Right lobe of liver (tissue), 6 donors: ENCODE data around the gene SNF8. TPM values are rescaled to one million over a fixed set of nuclear protein-coding genes. Genes with fewer than 3 reads are reported as not detected.

Experiments
- ATAC-seq, 4 donors: fragments of 200-7000 bp; cut with Tn5 transposase; one replicate each; pipeline ENCODE4 v1.9.1; 2020; ENCODE audit warnings: mild to moderate bottlenecking in 4 of 4, moderate library complexity in 4 of 4
- DNase-seq, 3 donors: peaks; one replicate each; pipeline ENCODE4 v3.0.0-alpha.2; 2020
- H3K27ac ChIP-seq, 3 donors: fragments of 200-600 bp; one replicate each; pipeline ENCODE4 v1.8.0; 2022
- H3K27me3 ChIP-seq, 2 donors: fragments of 200-600 bp; one replicate each; pipeline ENCODE4 v1.8.0; 2022
- H3K36me3 ChIP-seq, 4 donors: fragments of 200-600 bp; sonication (generic) in 1 of 4; one replicate each; pipeline versions ENCODE4 v1.5.1 to v1.8.0; 2017 to 2022; ENCODE audit warnings: control low read depth in 1 of 4
- H3K4me1 ChIP-seq, 4 donors: fragments of 200-600 bp; sonication (generic) in 1 of 4; one replicate each; pipeline versions ENCODE4 v1.5.1 to v1.8.0; 2017 to 2022; ENCODE audit warnings: control low read depth in 1 of 4
- H3K4me3 ChIP-seq, 3 donors: fragments of 200-600 bp; one replicate each; pipeline ENCODE4 v1.8.0; 2022
- H3K9me3 ChIP-seq, 4 donors: fragments of 200-600 bp; sonication (generic) in 1 of 4; one replicate each; pipeline versions ENCODE4 v1.5.1 to v1.8.0; 2017 to 2022; ENCODE audit warnings: control low read depth in 1 of 4
- CTCF ChIP-seq, 4 donors: fragments of 200-600 bp in 3 of 4; fragments of 450-650 bp in 1 of 4; IDR thresholded peaks; one replicate each; pipeline versions ENCODE4 v1.5.1 to v1.8.0; 2016 to 2022; ENCODE audit warnings: antibody characterized with exemption in 4 of 4, mild to moderate bottlenecking in 2 of 4
- POLR2A ChIP-seq: fragments of 450-650 bp; IDR thresholded peaks from one replicate; pipeline ENCODE4 v1.6.1; 2017; ENCODE audit warnings: antibody characterized with exemption, mild to moderate bottlenecking
- WGBS: methylation state at CpG from one replicate; pipeline ENCODE4 v1.1.6; 2018; ENCODE audit warnings: low coverage, low lambda C conversion rate; ENCODE audit not compliant: insufficient coverage; ENCODE audit errors: missing lambda C conversion rate; 5-methylcytosine and 5-hydroxymethylcytosine counted together
- intact Hi-C, 2 donors: fragments of 100-400 bp; cut with DNase I; formaldehyde crosslinking; loops; one replicate each; pipeline versions ENCODE4 v1.11.2 to v1.14.1; 2022
- total RNA-seq, 6 experiments: library from RNA; depleted of rRNA in 2 of 6; stranded (reverse); fragments of >200 nt in 2 of 6; fragmentation: NEBNext Ultra II Directional in 3 of 6; extraction: Animal tissue kit (Norgen Biotek cat#: 25700) in 3 of 6; gene quantifications; one replicate each; pipeline versions ENCODE4 v1.1.0 to v1.2.4, GENCODE V29; 2016 to 2023
- donor health status: DM: no; HTN: yes; CAD: no.
- donor health status: DM: no; HTN: no; CAD: no.
- donor health status: DM: no; HTN: no; CAD: no.
- donor health status: DM: no; HTN: yes; CAD: no.
- donor health status: DM: no; HTN: yes; CAD: no.

Gene SNF8
- total RNA-seq, 6 experiments from 2014 or later: 35.8 to 62.9 (median 47.5) TPM

DNA sequence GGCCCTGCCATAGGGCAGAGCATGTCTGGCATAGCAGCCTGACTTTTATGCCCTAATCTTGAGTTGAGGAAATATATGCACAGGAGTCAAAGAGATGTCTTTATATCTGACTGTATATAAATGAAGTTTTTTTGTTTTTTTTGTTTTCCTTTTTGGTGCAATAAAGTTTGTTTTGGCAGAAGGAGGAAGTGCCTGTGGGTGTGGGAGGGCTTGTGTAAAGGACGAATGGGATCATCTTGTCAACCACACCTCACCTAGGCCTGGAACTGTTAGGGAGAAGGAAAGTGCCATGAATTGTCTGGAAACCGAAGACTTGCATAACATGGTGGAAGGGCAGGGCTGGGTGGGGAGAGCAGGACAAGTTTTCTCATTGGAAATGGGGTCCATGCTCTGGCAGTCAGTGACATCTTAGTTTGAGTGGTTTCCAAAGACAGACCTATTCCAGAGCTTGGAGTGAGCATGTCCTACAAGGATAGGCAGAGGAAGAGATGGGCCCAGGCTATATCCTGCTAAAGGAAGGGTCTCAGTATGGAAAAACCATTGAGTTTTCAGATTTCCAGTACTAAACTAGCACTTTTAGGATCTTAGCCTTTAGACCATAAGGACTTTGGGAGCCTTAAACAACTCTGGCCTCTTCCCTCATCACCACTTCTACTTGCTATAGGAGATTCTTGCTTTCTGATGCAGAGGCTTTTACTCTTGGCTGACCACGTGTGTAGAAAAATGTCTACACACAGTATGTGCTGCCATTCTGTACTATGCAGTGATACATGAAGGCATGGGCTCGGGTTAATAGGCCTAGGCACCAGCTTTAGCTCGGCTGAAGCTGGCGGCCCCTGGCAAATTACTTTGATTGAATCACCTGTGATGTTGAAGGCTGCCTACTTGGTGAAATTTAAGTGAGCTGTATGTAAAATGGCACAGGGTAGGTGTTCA is 15.5 kb downstream of the SNF8 start:
- no peaks in the 10 kb centered on the region for H3K9me3 ChIP-seq
- no peaks in the 10 kb centered on the region for H3K27me3 ChIP-seq
- DNase-seq: no peak
- H3K27ac ChIP-seq: no peak overlapping the region
- intact Hi-C loops: no loop called here
- H3K4me3 ChIP-seq: no peak overlapping the region
- no peak for ATAC-seq
- TF ChIP-seq POLR2A: no peak
- no peak for TF ChIP-seq CTCF (IDR thresholded peaks at IDR 0.05)
- peaks cover 0 to 75% (median 16%) of the 10 kb centered on the region in 4 donors for H3K36me3 ChIP-seq
- WGBS: 82% methylated on average over 4 of the region's 6 CpGs
- H3K4me1 ChIP-seq: no peaks in the 10 kb centered on the region

DNA sequence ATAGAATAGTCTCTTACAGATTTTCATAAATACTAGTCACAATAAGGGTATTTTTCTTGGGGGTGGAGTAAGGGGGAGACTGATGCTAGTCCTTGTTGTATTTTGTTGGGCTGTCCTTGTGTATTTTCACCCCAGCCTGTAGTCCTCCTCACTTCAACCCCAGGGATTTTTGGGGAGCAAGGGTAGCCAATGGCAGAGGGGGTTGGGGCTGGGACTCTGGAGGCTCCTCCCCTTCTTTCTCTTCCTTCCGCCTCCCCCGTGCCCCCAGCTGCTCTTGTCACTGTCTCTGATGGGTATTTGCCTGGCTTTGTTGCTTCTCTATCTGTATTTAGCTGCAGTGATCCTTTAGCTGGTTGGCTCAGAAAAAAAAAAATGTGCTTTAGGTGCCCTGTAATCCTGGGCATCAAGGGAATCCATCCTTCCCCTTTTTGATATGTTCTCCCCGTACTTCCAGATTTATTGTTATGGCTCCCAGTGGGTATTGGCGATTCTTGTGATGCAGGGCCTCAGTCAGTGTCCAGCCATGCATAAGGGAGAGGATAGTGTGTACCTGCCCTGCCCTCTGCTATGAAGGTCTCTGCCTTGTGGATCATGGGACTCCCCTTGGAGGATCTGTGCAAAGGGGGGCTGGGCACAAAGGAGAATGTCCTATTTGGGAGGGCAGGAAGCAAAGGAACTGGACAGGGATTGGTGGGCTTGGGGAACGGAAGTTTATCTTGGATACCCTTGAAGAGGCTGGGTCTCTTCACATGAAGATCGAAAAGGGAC is 16.5 kb downstream of the SNF8 start:
- no peaks in the 10 kb centered on the region for H3K9me3 ChIP-seq
- intact Hi-C loops: no loop called here
- no peak overlapping the region for H3K27ac ChIP-seq
- no peak for TF ChIP-seq CTCF (IDR thresholded peaks at IDR 0.05)
- DNase-seq (no peak), ATAC-seq (no peak)
- no peak overlapping the region for H3K4me3 ChIP-seq
- WGBS: 90% methylated on average over 2 of the region's 6 CpGs
- peaks cover 0 to 75% (median 22%) of the 10 kb centered on the region in 4 donors for H3K36me3 ChIP-seq
- H3K27me3 ChIP-seq: no peaks in the 10 kb centered on the region
- no peaks in the 10 kb centered on the region for H3K4me1 ChIP-seq

DNA sequence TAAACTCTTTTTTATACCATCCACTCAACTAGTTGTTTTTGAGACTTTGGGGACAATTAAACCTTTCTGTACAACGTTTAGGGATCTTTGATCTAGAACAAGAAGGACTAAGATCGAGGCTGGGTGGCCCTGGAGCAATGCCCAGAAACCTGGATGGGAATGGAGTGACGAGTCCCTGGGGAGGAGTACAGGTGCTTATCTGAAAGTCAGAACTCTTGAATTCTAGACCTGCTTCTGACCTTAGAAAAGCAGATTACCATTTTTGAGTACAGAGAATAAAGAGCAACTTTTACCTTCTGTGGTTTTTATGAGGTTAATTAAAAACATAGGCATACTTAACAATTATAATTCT is 18.7 kb downstream of the SNF8 start:
- TF ChIP-seq POLR2A (no peak), CTCF (IDR thresholded peaks at IDR 0.05) (no peak)
- Histone ChIP-seq H3K4me1 (no peaks in the 10 kb centered on the region), H3K4me3 (no peak overlapping the region), H3K9me3 (no peaks in the 10 kb centered on the region), H3K36me3 (peaks cover 0 to 80% (median 28%) of the 10 kb centered on the region in 4 donors), H3K27ac (no peak overlapping the region), H3K27me3 (no peaks in the 10 kb centered on the region)
- ATAC-seq: no peak
- 24% methylated on average over 3 of the region's 3 CpGs for WGBS
- intact Hi-C loops: no loop called here
- no peak for DNase-seq

DNA sequence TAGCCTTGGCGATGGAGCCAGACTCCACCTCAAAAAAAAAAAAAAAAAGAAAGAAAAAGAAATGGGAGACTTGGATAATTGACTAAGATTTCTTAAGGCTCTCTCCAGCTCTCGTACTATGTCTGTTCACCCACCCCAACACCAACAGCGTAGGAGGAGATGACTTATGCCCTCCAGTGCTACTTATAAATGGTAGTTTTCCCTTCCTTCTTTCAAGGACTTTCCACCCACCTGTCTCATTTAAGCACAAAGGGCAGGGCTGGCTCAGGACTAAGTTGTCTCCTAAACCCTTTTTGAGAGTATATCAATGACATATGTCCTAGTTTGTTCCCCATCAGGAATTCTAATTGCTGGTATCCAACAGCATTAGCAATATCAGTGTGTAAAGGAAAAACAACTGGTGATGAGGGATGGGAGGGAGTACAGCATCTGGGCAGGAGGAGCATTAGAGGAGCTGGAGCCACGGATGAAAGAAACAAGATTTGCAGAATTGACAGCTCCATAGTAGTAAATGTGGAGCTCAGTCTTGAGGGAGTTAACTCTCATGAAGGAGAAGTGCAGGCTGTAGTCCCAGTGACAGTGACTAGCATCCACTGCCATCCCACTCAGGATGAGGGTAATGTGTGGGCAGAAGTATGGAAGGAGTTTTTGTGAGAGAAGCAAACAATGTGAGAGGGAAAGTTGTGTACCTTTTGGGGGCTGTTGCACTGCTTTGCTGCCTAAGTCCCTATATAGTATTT is 19.2 kb downstream of the SNF8 start:
- Histone ChIP-seq H3K27ac (no peak overlapping the region), H3K4me3 (no peak overlapping the region), H3K27me3 (no peaks in the 10 kb centered on the region), H3K9me3 (no peaks in the 10 kb centered on the region), H3K36me3 (peaks cover 0 to 82% (median 32%) of the 10 kb centered on the region in 4 donors), H3K4me1 (no peaks in the 10 kb centered on the region)
- TF ChIP-seq POLR2A (no peak), CTCF (IDR thresholded peaks at IDR 0.05) (no peak)
- 96% methylated on average over 3 of the region's 4 CpGs for WGBS
- no peak for ATAC-seq
- DNase-seq: no peak
- intact Hi-C loops: no loop called here
